Measurements from ENCODE around the gene CREB3L2. TPM values are rescaled to one million over a fixed set of nuclear protein-coding genes. Genes with fewer than 3 reads are reported as not detected.
"Not testable (repeated sequence)": the region's sequence is repeated elsewhere in the genome, so short reads cannot be mapped to it uniquely, and the experiment has no call there.

The CREB3L2 gene
- total and polyA plus RNA-seq, 10 of the 15 experiments (the other 5 are each of a cell fraction or from before 2014, with no cell fraction given) = 6.4 to 67.1 (median 26.2) TPM

DNA sequence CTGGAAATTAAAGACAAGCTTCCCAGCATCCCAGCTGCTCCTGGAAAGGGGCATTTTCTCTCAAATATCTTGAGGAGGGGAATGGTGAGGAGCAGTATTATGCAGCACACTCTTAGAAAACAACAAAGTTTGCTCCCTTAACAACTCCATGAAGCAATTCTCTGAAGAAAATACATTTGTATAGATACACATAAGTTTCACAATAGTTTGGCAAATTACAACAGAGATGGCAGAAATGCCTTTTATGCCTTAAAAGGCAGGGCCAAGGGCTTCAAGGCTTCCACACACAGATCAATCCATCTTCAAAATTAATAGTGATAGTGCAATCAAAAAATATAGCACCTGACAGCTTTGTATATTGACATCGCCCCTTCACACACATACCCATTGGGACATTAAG lies 167.3 kb downstream of the CREB3L2 start:
- POLR2A ChIA-PET = interaction anchor here (1.1 to 4.8 kb wide), 2 partner anchors 12 to 24 kb away, joined by 6 to 24 read pairs; no protein-coding TSS in a partner anchor
- Histone ChIP-seq H3K79me2 (ENCODE audit: control insufficient read depth, insufficient read depth, low read length) (no peaks in the 10 kb centered on the region), H2AFZ (ENCODE audit: control insufficient read depth, low read depth, low read length) (no peak overlapping the region), H3K27ac (ENCODE audit: control insufficient read depth, insufficient read depth) (no peak overlapping the region), H3K9ac (ENCODE audit: control insufficient read depth, insufficient read depth, low read length) (no peak overlapping the region), H3K9me3 (replicated peaks; ENCODE audit: control insufficient read depth, insufficient read depth, low read length) (peaks cover 10% of the 10 kb centered on the region), H3K4me2 (ENCODE audit: control insufficient read depth, insufficient read depth) (no peak overlapping the region), H4K20me1 (ENCODE audit: control insufficient read depth, insufficient read depth) (no peaks in the 10 kb centered on the region), H3K4me3 (no peak overlapping the region), H3K36me3 (ENCODE audit: control insufficient read depth in 2 of 2, insufficient read depth in 2 of 2, low read length in 1 of 2) (no peaks in the 10 kb centered on the region), H3K4me1 (ENCODE audit: control insufficient read depth, insufficient read depth, low read length) (no peaks in the 10 kb centered on the region), H3K27me3 (replicated peaks in 1 of 2; ENCODE audit: control insufficient read depth in 2 of 2, insufficient read depth in 2 of 2, low read length in 1 of 2) (no peaks in the 10 kb centered on the region)
- intact Hi-C loops (cut with micrococcal nuclease; ENCODE audit: unreplicated experiment) (no loop called here), in situ Hi-C loops (cut with MboI) (no loop called here)
- FAIRE-seq = no peak
- RAD21 ChIA-PET (ENCODE audit: unreplicated experiment) = interaction anchor here (1.9 to 7.6 kb wide), 2 partner anchors 10 to 80 kb away, joined by 8 to 109 read pairs; no protein-coding TSS in a partner anchor
- 100% methylated on average over 1 of the region's 1 CpG for WGBS (ENCODE audit: insufficient coverage, insufficient replicate concordance, low lambda C conversion rate, missing lambda C conversion rate)
- CTCF ChIA-PET = interaction anchor here (1.1 to 1.9 kb wide), 4 partner anchors 8 to 178 kb away, joined by 3 to 7 read pairs (median 4); no protein-coding TSS in a partner anchor
- SMC1A ChIA-PET (ENCODE audit: uncharacterized antibody, unreplicated experiment) = interaction anchor here (0.8 to 13.7 kb wide), 5 partner anchors 8 to 177 kb away, joined by 3 to 281 read pairs (median 8); no protein-coding TSS in a partner anchor
- no peak for ATAC-seq
- no peak for DNase-seq (ENCODE audit: low read depth, low spot score)
- BruUV-seq (replicated peaks) = no TSS peak
- TF ChIP-seq RB1 (IDR thresholded peaks at IDR 0.05; ENCODE audit: borderline replicate concordance) = no peak
- TF ChIP-seq ZNF622 (IDR thresholded peaks at IDR 0.05) = no peak
- TF ChIP-seq, protein P1, sequence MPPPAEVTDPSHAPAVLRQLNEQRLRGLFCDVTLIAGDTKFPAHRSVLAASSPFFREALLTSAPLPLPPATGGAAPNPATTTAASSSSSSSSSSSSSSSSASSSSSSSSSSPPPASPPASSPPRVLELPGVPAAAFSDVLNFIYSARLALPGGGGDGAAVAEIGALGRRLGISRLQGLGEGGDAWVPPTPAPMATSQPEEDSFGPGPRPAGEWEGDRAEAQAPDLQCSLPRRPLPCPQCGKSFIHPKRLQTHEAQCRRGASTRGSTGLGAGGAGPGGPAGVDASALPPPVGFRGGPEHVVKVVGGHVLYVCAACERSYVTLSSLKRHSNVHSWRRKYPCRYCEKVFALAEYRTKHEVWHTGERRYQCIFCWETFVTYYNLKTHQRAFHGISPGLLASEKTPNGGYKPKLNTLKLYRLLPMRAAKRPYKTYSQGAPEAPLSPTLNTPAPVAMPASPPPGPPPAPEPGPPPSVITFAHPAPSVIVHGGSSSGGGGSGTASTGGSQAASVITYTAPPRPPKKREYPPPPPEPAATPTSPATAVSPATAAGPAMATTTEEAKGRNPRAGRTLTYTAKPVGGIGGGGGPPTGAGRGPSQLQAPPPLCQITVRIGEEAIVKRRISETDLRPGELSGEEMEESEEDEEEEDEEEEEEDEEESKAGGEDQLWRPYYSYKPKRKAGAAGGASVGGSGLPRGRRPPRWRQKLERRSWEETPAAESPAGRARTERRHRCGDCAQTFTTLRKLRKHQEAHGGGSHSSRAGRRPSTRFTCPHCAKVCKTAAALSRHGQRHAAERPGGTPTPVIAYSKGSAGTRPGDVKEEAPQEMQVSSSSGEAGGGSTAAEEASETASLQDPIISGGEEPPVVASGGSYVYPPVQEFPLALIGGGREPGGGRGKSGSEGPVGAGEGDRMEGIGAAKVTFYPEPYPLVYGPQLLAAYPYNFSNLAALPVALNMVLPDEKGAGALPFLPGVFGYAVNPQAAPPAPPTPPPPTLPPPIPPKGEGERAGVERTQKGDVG (CRISPR knock-in tag; IDR thresholded peaks at IDR 0.05) = no peak
- TF ChIP-seq, protein P2, sequence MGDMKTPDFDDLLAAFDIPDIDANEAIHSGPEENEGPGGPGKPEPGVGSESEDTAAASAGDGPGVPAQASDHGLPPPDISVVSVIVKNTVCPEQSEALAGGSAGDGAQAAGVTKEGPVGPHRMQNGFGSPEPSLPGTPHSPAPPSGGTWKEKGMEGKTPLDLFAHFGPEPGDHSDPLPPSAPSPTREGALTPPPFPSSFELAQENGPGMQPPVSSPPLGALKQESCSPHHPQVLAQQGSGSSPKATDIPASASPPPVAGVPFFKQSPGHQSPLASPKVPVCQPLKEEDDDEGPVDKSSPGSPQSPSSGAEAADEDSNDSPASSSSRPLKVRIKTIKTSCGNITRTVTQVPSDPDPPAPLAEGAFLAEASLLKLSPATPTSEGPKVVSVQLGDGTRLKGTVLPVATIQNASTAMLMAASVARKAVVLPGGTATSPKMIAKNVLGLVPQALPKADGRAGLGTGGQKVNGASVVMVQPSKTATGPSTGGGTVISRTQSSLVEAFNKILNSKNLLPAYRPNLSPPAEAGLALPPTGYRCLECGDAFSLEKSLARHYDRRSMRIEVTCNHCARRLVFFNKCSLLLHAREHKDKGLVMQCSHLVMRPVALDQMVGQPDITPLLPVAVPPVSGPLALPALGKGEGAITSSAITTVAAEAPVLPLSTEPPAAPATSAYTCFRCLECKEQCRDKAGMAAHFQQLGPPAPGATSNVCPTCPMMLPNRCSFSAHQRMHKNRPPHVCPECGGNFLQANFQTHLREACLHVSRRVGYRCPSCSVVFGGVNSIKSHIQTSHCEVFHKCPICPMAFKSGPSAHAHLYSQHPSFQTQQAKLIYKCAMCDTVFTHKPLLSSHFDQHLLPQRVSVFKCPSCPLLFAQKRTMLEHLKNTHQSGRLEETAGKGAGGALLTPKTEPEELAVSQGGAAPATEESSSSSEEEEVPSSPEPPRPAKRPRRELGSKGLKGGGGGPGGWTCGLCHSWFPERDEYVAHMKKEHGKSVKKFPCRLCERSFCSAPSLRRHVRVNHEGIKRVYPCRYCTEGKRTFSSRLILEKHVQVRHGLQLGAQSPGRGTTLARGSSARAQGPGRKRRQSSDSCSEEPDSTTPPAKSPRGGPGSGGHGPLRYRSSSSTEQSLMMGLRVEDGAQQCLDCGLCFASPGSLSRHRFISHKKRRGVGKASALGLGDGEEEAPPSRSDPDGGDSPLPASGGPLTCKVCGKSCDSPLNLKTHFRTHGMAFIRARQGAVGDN (IDR thresholded peaks at IDR 0.05) = no peak
- TF ChIP-seq CEBPB (IDR thresholded peaks at IDR 0.05; ENCODE audit: borderline replicate concordance in 1 of 2, low read depth in 2 of 2, low read length in 2 of 2) = no peak

DNA sequence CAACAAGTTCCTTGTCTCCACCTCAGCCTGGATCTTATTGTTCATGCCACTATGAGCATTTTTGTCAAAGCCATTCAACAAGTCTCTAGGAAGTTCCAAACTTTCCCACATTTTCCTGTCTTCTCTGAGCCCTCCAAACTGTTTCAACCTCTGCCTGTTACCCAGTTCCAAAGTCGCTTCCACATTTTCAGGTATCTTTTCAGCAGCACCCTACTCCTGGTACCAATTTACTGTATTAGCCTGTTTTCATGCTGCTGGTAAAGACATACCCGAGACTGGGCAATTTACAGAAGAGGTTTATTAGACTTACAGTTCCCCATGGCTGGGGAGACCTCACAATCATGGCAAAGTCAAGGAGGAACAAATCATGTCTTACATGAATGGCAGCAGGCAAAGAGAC lies 168.9 kb downstream of the CREB3L2 start:
- ChIA-PET CTCF (interaction anchor here (1.8 kb wide), 1 partner anchor 10 kb away, joined by 7 read pairs; no protein-coding TSS in a partner anchor), SMC1A (ENCODE audit: uncharacterized antibody, unreplicated experiment) (interaction anchor here (13.7 kb wide), 1 partner anchor 7 kb away, joined by 281 read pairs; no protein-coding TSS in a partner anchor)
- FAIRE-seq; H3K27ac ChIP-seq (ENCODE audit: control insufficient read depth, insufficient read depth); intact Hi-C loops (cut with micrococcal nuclease; ENCODE audit: unreplicated experiment); H2AFZ ChIP-seq (ENCODE audit: control insufficient read depth, low read depth, low read length); H3K36me3 ChIP-seq (ENCODE audit: control insufficient read depth in 2 of 2, insufficient read depth in 2 of 2, low read length in 1 of 2); H3K79me2 ChIP-seq (ENCODE audit: control insufficient read depth, insufficient read depth, low read length); H3K27me3 ChIP-seq (replicated peaks in 1 of 2; ENCODE audit: control insufficient read depth in 2 of 2, insufficient read depth in 2 of 2, low read length in 1 of 2); BruUV-seq (replicated peaks); in situ Hi-C loops (cut with MboI); H3K4me3 ChIP-seq; H3K4me2 ChIP-seq (ENCODE audit: control insufficient read depth, insufficient read depth); H3K4me1 ChIP-seq (ENCODE audit: control insufficient read depth, insufficient read depth, low read length); DNase-seq (ENCODE audit: low read depth, low spot score); H4K20me1 ChIP-seq (ENCODE audit: control insufficient read depth, insufficient read depth); ATAC-seq; RAD21 ChIA-PET (ENCODE audit: unreplicated experiment); H3K9ac ChIP-seq (ENCODE audit: control insufficient read depth, insufficient read depth, low read length); H3K9me3 ChIP-seq (replicated peaks; ENCODE audit: control insufficient read depth, insufficient read depth, low read length); POLR2A ChIA-PET: not testable (repeated sequence)
- WGBS (ENCODE audit: insufficient coverage, insufficient replicate concordance, low lambda C conversion rate, missing lambda C conversion rate) = 37% methylated on average over 2 of the region's 2 CpGs

Data from GM12878 (cell line).